ENCODE results near the gene MYPOP. TPM values are rescaled to one million over a fixed set of nuclear protein-coding genes. Genes with fewer than 3 reads are reported as not detected.
A peak's percentile ranks its signal among the peaks of the same experiment; 100 is the strongest.

Gene MYPOP
- total and polyA plus RNA-seq, 10 of the 15 experiments (the other 5 are each of a cell fraction or from before 2014, with no cell fraction given): 0.47 to 9.4 (median 1.4) TPM

DNA sequence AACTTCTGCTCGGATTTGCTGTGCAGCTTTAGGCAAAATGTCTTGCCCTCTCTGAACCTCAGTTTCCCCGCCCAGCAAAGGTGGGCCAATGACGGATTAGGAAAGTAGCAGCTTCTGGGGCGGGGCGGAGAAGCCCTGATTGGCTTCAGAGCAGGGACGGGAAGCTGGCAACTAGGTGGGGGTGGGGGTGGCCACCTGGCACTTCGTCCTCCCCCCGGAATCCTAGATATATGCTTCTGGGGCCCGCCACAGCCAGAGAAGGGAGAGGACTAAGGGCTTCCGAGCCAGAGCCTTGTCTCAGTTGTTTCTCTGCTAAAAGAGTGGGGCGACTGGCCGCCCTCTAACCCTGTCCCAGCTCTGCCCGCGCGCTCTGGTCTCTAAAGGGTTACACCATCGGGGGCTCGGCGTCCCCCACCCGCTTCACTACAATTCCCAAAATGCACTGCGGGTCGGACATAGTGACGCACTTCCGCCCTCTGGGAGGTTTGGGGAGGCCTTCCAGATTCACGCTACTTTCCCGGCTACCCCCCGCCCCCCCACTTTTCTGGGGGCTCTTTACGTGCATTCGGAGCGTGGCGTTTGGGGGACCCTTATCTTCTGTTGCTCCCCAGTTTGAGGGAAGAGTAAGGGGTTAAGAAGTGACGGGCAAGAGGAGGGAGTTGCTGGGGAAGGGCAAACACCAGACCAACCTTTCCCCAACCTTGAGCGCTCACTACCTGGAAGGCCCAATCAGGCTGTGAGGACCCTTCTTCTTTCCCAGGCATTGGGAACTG, 15.8 kb downstream of the MYPOP start (continued):
- TF ChIP-seq CREM (IDR thresholded peaks at IDR 0.05; ENCODE audit: low read depth) (peak; percentile 96), ZBTB33 (IDR thresholded peaks at IDR 0.05) (no peak), TARDBP (IDR thresholded peaks at IDR 0.05; ENCODE audit: borderline replicate concordance) (peak; percentile 87), HSF1 (IDR thresholded peaks at IDR 0.05; ENCODE audit: low read depth, low read length) (no peak), SREBF2 (IDR thresholded peaks at IDR 0.05; ENCODE audit: low read length) (no peak), TCF7 (IDR thresholded peaks at IDR 0.05; ENCODE audit: borderline replicate concordance) (peak; percentile 32; the same call in 1 of the 2 replicates), SRF (IDR thresholded peaks at IDR 0.05; ENCODE audit: low read depth in 2 of 2, low read length in 2 of 2) (0 out of 4 replicates have a peak, but pooled peaks of 1 of the 2 experiments have one; percentile 46), KAT2A (conservative IDR thresholded peaks at IDR 0.05; ENCODE audit: control insufficient read depth, low read depth, low read length) (no peak), CHD1 (IDR thresholded peaks at IDR 0.05; ENCODE audit: low read depth, low read length) (no peak), IRF4 (IDR thresholded peaks at IDR 0.05; ENCODE audit: low read depth, low read length) (no peak), CHD4 (IDR thresholded peaks at IDR 0.05) (no peak), REST (IDR thresholded peaks at IDR 0.05; ENCODE audit: low read depth, low read length) (no peak), RFX5 (IDR thresholded peaks at IDR 0.05; ENCODE audit: low read depth, low read length) (no peak), ZZZ3 (IDR thresholded peaks at IDR 0.05; ENCODE audit: control insufficient read depth, insufficient read length, low read depth) (no peak), NFYB (IDR thresholded peaks at IDR 0.05; ENCODE audit: insufficient read depth, low read depth, low read length) (peak; percentile 72; the same call in 1 of the 2 replicates)
- TF ChIP-seq, protein P1, sequence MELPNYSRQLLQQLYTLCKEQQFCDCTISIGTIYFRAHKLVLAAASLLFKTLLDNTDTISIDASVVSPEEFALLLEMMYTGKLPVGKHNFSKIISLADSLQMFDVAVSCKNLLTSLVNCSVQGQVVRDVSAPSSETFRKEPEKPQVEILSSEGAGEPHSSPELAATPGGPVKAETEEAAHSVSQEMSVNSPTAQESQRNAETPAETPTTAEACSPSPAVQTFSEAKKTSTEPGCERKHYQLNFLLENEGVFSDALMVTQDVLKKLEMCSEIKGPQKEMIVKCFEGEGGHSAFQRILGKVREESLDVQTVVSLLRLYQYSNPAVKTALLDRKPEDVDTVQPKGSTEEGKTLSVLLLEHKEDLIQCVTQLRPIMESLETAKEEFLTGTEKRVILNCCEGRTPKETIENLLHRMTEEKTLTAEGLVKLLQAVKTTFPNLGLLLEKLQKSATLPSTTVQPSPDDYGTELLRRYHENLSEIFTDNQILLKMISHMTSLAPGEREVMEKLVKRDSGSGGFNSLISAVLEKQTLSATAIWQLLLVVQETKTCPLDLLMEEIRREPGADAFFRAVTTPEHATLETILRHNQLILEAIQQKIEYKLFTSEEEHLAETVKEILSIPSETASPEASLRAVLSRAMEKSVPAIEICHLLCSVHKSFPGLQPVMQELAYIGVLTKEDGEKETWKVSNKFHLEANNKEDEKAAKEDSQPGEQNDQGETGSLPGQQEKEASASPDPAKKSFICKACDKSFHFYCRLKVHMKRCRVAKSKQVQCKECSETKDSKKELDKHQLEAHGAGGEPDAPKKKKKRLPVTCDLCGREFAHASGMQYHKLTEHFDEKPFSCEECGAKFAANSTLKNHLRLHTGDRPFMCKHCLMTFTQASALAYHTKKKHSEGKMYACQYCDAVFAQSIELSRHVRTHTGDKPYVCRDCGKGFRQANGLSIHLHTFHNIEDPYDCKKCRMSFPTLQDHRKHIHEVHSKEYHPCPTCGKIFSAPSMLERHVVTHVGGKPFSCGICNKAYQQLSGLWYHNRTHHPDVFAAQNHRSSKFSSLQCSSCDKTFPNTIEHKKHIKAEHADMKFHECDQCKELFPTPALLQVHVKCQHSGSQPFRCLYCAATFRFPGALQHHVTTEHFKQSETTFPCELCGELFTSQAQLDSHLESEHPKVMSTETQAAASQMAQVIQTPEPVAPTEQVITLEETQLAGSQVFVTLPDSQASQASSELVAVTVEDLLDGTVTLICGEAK (IDR thresholded peaks at IDR 0.05; ENCODE audit: borderline replicate concordance): peak; percentile 89
- TF ChIP-seq, protein P2, sequence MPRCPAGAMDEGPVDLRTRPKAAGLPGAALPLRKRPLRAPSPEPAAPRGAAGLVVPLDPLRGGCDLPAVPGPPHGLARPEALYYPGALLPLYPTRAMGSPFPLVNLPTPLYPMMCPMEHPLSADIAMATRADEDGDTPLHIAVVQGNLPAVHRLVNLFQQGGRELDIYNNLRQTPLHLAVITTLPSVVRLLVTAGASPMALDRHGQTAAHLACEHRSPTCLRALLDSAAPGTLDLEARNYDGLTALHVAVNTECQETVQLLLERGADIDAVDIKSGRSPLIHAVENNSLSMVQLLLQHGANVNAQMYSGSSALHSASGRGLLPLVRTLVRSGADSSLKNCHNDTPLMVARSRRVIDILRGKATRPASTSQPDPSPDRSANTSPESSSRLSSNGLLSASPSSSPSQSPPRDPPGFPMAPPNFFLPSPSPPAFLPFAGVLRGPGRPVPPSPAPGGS (IDR thresholded peaks at IDR 0.05; ENCODE audit: borderline replicate concordance, insufficient read depth, low read depth, low read length, poor library complexity, severe bottlenecking): peak; percentile 12

All from GM12878 (cell line).